Pancreas (tissue), 10 donors: Measurements from ENCODE around the gene NUDT6. TPM values are rescaled to one million over a fixed set of nuclear protein-coding genes. Genes with fewer than 3 reads are reported as not detected.
"Not testable (repeated sequence)": the region's sequence is repeated elsewhere in the genome, so short reads cannot be mapped to it uniquely, and the experiment has no call there.

ENCODE experiments used
- ATAC-seq, 4 donors: fragments of 200-7000 bp; cut with Tn5 transposase; one replicate each; pipeline versions ENCODE4 v1.8.0 to v1.9.1; 2020; ENCODE audit warnings: mild to moderate bottlenecking in 4 of 4, moderate library complexity in 4 of 4
- DNase-seq, 6 donors: peaks; one replicate each; pipeline ENCODE4 v3.0.0-alpha.2; 2020
- FAIRE-seq: peaks from 2 replicates; lab custom pipeline; 2012; peaks lifted over from hg19 to GRCh38; lab: Jason Lieb, UNC
- H3K27ac ChIP-seq, 4 donors: fragments of 200-600 bp; sonication (generic); 1 replicate in 3 of 4; 2 replicates in 1 of 4; pipeline versions ENCODE4 v1.5.0 to v1.8.0; 2020
- H3K27me3 ChIP-seq, 4 donors: fragments of 200-600 bp; one replicate each; pipeline ENCODE4 v1.8.0; 2021
- H3K36me3 ChIP-seq, 3 donors: fragments of 200-600 bp; sonication (generic) in 1 of 3; one replicate each; pipeline versions ENCODE4 v1.5.0 to v1.8.0; 2020 to 2021
- H3K4me1 ChIP-seq, 3 donors: fragments of 200-600 bp; one replicate each; pipeline ENCODE4 v1.8.0; 2021
- H3K4me3 ChIP-seq, 4 donors: fragments of 200-600 bp; sonication (generic) in 2 of 4; one replicate each; pipeline versions ENCODE4 v1.5.0 to v1.8.0; 2020 to 2021
- H3K9me3 ChIP-seq, 4 donors: fragments of 200-600 bp; one replicate each; pipeline ENCODE4 v1.8.0; 2021
- CTCF ChIP-seq, 4 donors: fragments of 200-600 bp; sonication (generic) in 3 of 4; IDR thresholded peaks; one replicate each; pipeline versions ENCODE4 v1.5.0 to v1.8.0; 2021; ENCODE audit warnings: antibody characterized with exemption in 4 of 4
- WGBS, 2 donors: extraction: QIAGEN DNeasy Blood & Tissue Kit; methylation state at CpG; one replicate each; pipeline ENCODE4 v1.1.7; 2013; 5-methylcytosine and 5-hydroxymethylcytosine counted together
- intact Hi-C, 3 donors: fragments of 100-400 bp; cut with DNase I; formaldehyde crosslinking; loops; one replicate each; pipeline versions ENCODE4 v1.11.1 to v1.14.2; 2022
- polyA plus RNA-seq, 2 donors: library from polyadenylated mRNA; stranded (reverse); fragments of 200-250 nt; gene quantifications; one replicate each; pipeline ENCODE4 v1.2.3, GENCODE V29; 2013
- total RNA-seq, 6 donors: library from RNA; stranded (reverse); fragmentation: NEBNext Ultra II Directional in 4 of 6; extraction: Animal tissue kit (Norgen Biotek cat#: 25700) in 4 of 6; gene quantifications; one replicate each; pipeline versions ENCODE4 v1.2.1 to v1.2.4, GENCODE V29; 2021 to 2023
- donor health status: healthy with polysubstance abuse.
- donor health status: DM: no; HTN: no; CAD: no; lungs with moderate emphysema.
- donor health status: DM: no; HTN: no; CAD: no.
- donor health status: control.
- donor health status: control.
- donor health status: Bipolar disorder and iron deficiency.
- donor health status: DM: yes; HTN: yes; CAD: no.
- donor health status: DM: no; HTN: no; CAD: no.
- donor health status: DM: no; HTN: no; CAD: no.
- donor health status: DM: yes; HTN: yes; CAD: no.

The NUDT6 gene
- total and polyA plus RNA-seq, 8 donors: 1.6 to 8.2 (median 2.4) TPM

DNA sequence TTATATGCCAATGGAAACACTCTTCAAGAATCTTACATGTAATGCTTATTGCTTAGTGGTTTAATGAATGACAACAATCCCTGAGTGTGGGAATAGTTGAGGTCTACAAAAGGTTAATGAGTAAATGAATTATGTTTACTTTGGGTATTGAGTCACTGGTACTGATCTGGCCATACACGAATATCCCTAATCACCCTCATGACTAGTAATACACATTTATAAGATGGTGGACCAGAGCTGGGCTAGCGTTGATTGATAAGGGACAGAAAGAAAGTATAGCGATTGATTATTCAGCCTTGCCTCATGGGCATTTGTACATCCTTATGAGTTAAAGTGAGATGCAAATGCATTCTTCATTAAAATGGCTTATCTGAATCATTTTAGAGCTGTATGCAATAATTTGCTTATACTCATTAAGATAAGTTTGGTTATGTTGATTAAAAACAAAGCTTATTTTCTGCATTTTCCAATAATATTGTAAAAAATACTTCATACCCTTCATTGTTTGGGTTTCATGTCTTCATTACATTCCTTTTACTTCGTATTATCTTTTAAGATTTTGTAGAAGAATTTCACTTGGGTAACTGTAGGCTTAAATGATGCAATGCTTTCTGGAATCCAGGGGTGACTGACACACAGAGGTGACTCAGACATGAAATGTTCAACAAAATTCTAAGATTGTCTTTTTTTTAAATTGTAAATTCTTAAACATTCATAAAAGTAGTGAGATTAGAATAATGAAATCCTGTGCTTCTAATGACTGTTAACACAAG is 48.4 kb downstream of the NUDT6 start:
- TF ChIP-seq CTCF (IDR thresholded peaks at IDR 0.05): no peak
- FAIRE-seq (no peak), ATAC-seq (no peak), DNase-seq (no peak)
- no peaks in the 10 kb centered on the region for H3K9me3 ChIP-seq
- intact Hi-C loops: no loop called here
- no peaks in the 10 kb centered on the region for H3K36me3 ChIP-seq
- H3K27ac ChIP-seq: no peak overlapping the region
- H3K27me3 ChIP-seq: no peaks in the 10 kb centered on the region
- no peak overlapping the region for H3K4me3 ChIP-seq
- H3K4me1 ChIP-seq: no peaks in the 10 kb centered on the region
- 55 to 59% methylated on average over 4 of the region's 4 CpGs for WGBS, 2 donors

DNA sequence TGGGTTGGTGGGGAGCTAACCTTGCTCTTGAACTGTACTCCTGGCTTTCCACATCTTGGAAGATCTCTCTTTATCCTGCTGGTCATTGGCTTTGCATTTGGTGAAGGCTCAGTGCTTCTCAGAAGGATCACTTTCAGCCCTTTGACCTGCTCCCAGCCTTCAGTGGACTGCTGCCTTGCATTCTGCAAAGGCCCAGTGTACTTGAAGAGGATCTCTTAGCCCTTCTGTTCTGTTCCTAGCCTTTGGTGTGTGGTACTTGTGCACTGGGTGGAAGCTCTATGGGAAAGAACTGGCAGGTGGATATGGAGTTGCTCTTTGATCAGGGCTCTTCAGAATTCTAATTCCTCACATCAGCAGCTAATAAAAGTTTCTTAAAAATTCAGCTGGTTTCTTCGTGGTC is 49.3 kb downstream of the NUDT6 start:
- DNase-seq: no peak
- FAIRE-seq: no peak

GRCh38 chr4:122868235-122868634 is 54.2 kb downstream of the NUDT6 start:
- ATAC-seq, H3K27me3 ChIP-seq, H3K9me3 ChIP-seq, DNase-seq, H3K27ac ChIP-seq, intact Hi-C loops, FAIRE-seq, H3K4me3 ChIP-seq, H3K4me1 ChIP-seq, H3K36me3 ChIP-seq: not testable (repeated sequence)
- WGBS, 2 donors: 87 to 90% methylated on average over 3 of the region's 3 CpGs

More for the DNA sequence above, 49.3 kb downstream of the NUDT6 start:
- no peaks in the 10 kb centered on the region for H3K27me3 ChIP-seq
- no peaks in the 10 kb centered on the region for H3K4me1 ChIP-seq
- no peak for TF ChIP-seq CTCF (IDR thresholded peaks at IDR 0.05)
- no peaks in the 10 kb centered on the region for H3K9me3 ChIP-seq
- no peak overlapping the region for H3K4me3 ChIP-seq
- ATAC-seq: no peak
- no peaks in the 10 kb centered on the region for H3K36me3 ChIP-seq
- no peak overlapping the region for H3K27ac ChIP-seq
- 42 to 69% methylated on average over 1 of the region's 1 CpG for WGBS, 2 donors
- intact Hi-C loops: no loop called here

DNA sequence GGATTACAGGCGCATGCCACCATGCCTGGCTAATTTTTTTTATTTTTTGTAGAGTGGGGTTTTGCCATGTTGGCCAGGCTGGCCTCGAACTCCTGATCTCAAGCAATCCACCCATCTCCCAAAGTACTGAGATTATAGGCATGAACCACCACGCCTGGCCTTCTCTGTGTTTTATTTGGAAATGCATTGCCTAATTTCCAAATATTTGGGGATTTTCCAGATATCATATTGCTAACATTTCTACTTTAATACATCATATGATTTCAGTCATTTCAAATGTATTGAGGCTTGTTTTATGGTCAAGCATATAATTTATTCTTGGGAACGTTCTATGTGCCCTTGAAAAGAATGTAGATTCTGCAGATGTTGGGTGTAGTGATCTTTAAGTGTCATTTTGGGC is 57.0 kb downstream of the NUDT6 start:
- ATAC-seq (no peak), FAIRE-seq (no peak), DNase-seq (no peak)
- Histone ChIP-seq H3K4me1 (no peaks in the 10 kb centered on the region), H3K36me3 (no peaks in the 10 kb centered on the region), H3K4me3 (no peak overlapping the region), H3K27me3 (no peaks in the 10 kb centered on the region), H3K27ac (no peak overlapping the region), H3K9me3 (no peaks in the 10 kb centered on the region)
- 67 to 78% methylated on average over 4 of the region's 4 CpGs for WGBS, 2 donors
- intact Hi-C loops: no loop called here
- no peak for TF ChIP-seq CTCF (IDR thresholded peaks at IDR 0.05)

DNA sequence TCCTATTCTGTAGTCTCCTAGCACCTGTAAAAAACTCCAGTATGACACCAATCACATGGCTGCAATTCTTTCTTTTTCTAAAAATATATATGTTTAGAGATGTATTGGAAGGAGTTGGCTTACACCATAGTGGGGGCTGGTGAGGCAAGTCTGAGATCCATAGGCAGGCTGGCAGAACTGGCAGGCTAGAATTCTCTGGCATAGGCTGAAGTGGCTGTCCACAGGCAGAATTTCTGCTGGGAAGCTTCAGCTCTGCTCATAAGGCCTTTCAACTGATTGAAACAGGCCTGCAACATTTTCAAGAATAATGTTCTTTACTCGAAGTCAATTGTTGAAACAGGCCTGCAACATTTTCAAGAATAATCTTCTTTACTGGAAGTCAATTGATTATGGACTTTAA is 58.8 kb downstream of the NUDT6 start:
- DNase-seq: no peak
- H3K9me3 ChIP-seq: no peaks in the 10 kb centered on the region
- no peaks in the 10 kb centered on the region for H3K4me1 ChIP-seq
- H3K27ac ChIP-seq: no peak overlapping the region
- intact Hi-C loops: no loop called here
- no peaks in the 10 kb centered on the region for H3K27me3 ChIP-seq
- no peak overlapping the region for H3K4me3 ChIP-seq
- ATAC-seq: no peak
- no peaks in the 10 kb centered on the region for H3K36me3 ChIP-seq
- 39 to 48% methylated on average over 1 of the region's 1 CpG for WGBS, 2 donors
- no peak for FAIRE-seq
- TF ChIP-seq CTCF (IDR thresholded peaks at IDR 0.05): no peak
